HepG2 (cell line): ENCODE measurements around the gene SCN8A.

Experiments
- ARNT ChIP-seq: fragments of 450-650 bp; IDR thresholded peaks from 2 replicates; pipeline ENCODE4 v1.6.1; 2017
- CENPBD1 ChIP-seq: sonication (generic); formaldehyde crosslinking; IDR thresholded peaks from 2 replicates; pipeline ENCODE4 v1.8.0; 2022; ENCODE audit warnings: missing genetic modification reagents, low read depth, mild to moderate bottlenecking, borderline replicate concordance
- CTCF ChIP-seq: sonication (generic); formaldehyde crosslinking; IDR thresholded peaks from 2 replicates; pipeline ENCODE4 v1.5.0; 2020; ENCODE audit warnings: mild to moderate bottlenecking, missing genetic modification reagents, moderate library complexity
- EZH2 ChIP-seq: conservative IDR thresholded peaks from 2 replicates; pipeline ENCODE4 v1.6.1; 2012; ENCODE audit warnings: mild to moderate bottlenecking, low read depth, low read length, moderate library complexity
- PREB ChIP-seq: sonication (generic); formaldehyde crosslinking; IDR thresholded peaks from 2 replicates; pipeline ENCODE4 v1.4.0; 2020; ENCODE audit warnings: missing genetic modification reagents
- SP1 ChIP-seq, 2 experiments: fragments of 450-650 bp in 1 of 2; sonication (generic) in 1 of 2; formaldehyde crosslinking in 1 of 2; IDR thresholded peaks; 2 replicates each; pipeline versions ENCODE4 v1.4.0 to v1.6.1; 2016 to 2020; ENCODE audit warnings: missing genetic modification reagents in 1 of 2
- ZNF251 ChIP-seq: sonication (generic); formaldehyde crosslinking; IDR thresholded peaks from 2 replicates; pipeline ENCODE4 v1.9.0; 2021; ENCODE audit warnings: mild to moderate bottlenecking, missing genetic modification reagents
- ZSCAN30 ChIP-seq: sonication (generic); formaldehyde crosslinking; IDR thresholded peaks from 2 replicates; pipeline ENCODE4 v1.5.0; 2020; ENCODE audit warnings: mild to moderate bottlenecking, missing genetic modification reagents

GRCh38 chr12:51774933-51775332 is 183.9 kb downstream of the SCN8A start:
- TF ChIP-seq ZNF251 (CRISPR knock-in tag) (no peak), CTCF (CRISPR knock-in tag) (no peak), ARNT (no peak), EZH2 (no peak), PREB (CRISPR knock-in tag) (no peak), CENPBD1 (CRISPR knock-in tag) (no peak), ZSCAN30 (CRISPR knock-in tag) (no peak), SP1 (IDR thresholded peaks at IDR 0.05) (no peak), SP1 (CRISPR knock-in tag; IDR thresholded peaks at IDR 0.05) (no peak)
